ENCODE data around the gene MRC1. TPM values are rescaled to one million over a fixed set of nuclear protein-coding genes. Genes with fewer than 3 reads are reported as not detected.

The MRC1 gene
- total and polyA plus RNA-seq, 2 donors (not counting 3 experiments of a cell fraction or from before 2014, with no cell fraction given): 0.03 to 0.13 TPM

DNA sequence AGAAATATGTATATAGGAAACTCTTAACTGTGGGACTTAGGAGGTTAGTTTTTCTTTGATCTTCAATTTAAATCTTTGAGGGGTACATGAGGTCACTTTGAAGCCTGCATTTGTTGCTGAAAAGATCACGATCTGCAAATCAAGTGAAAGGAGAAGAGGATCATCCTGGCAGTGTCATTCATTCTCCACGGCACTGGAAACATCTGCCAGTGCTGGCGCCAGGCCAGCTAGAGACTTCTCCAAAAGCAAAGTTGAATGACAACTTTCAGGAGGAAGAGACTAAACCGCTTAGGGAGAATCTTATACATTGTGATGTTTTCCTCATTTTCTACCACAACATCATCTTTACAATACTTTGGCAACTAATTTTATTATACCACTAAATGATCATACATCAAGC is 42.5 kb downstream of the MRC1 start:
- Histone ChIP-seq H3K9ac (replicated peaks; ENCODE audit: extremely low read depth, insufficient read depth, low read length) (no peak overlapping the region), H3K4me3 (replicated peaks in 1 of 3; ENCODE audit: insufficient read depth in 1 of 3, low read depth in 1 of 3, low read length in 3 of 3) (no peak overlapping the region), H3K4me2 (ENCODE audit: insufficient read depth, low read length) (no peak overlapping the region), H3K9me1 (replicated peaks; ENCODE audit: control insufficient read depth, extremely low read depth, insufficient read depth, low read length) (no peaks in the 10 kb centered on the region), H3K27me3 (ENCODE audit: control insufficient read depth in 2 of 2, insufficient read depth in 2 of 2, low read length in 2 of 2) (no peaks in the 10 kb centered on the region), H4K20me1 (replicated peaks; ENCODE audit: control insufficient read depth, extremely low read depth, insufficient read depth, low read length) (no peaks in the 10 kb centered on the region), H3K4me1 (ENCODE audit: control insufficient read depth, extremely low read depth, insufficient read depth, low read length) (peaks cover 7% of the 10 kb centered on the region), H3K9me3 (replicated peaks; ENCODE audit: control insufficient read depth, insufficient read depth, low read length) (no peaks in the 10 kb centered on the region), H3K27ac (ENCODE audit: insufficient read depth, low read depth, low read length) (no peak overlapping the region), H3K79me2 (ENCODE audit: control insufficient read depth, insufficient read depth, low read length) (no peaks in the 10 kb centered on the region), H3K36me3 (ENCODE audit: control insufficient read depth in 2 of 2, extremely low read depth in 1 of 2, insufficient read depth in 2 of 2, low read length in 2 of 2) (no peaks in the 10 kb centered on the region), H2AFZ (ENCODE audit: low read depth, low read length) (no peak overlapping the region)
- intact Hi-C loops (cut with micrococcal nuclease) (loop anchor here (2.0 kb wide), 1 partner anchor 107 kb away; no protein-coding TSS in a partner anchor), dilution Hi-C loops (cut with MboI; ENCODE audit: extremely low pct_ligation_motif_present, low sequenced_read_pairs) (no loop called here)
- DNase-seq (ENCODE audit: low read depth, low spot score) (peak; percentile 20), FAIRE-seq (no peak)
- ChIA-PET POLR2A (no interaction called here), CTCF (interaction anchor here (1.0 to 1.8 kb wide), 2 partner anchors 22 to 64 kb away, joined by 3 to 7 read pairs; no protein-coding TSS in a partner anchor)
- no peak for TF ChIP-seq MAX (IDR thresholded peaks at IDR 0.05; ENCODE audit: insufficient read depth, insufficient read length)
- TF ChIP-seq GATA2 (IDR thresholded peaks at IDR 0.05; ENCODE audit: insufficient read depth, insufficient read length, low read depth, low read length): no peak
- TF ChIP-seq MYC (IDR thresholded peaks at IDR 0.05; ENCODE audit: low read depth, low read length): no peak
- TF ChIP-seq POLR2AphosphoS5 (IDR thresholded peaks at IDR 0.05; ENCODE audit: insufficient read depth, low read depth, low read length): no peak
- no peak for TF ChIP-seq POLR2A (IDR thresholded peaks at IDR 0.05; ENCODE audit: low read depth, low read length)
- TF ChIP-seq, protein P1, sequence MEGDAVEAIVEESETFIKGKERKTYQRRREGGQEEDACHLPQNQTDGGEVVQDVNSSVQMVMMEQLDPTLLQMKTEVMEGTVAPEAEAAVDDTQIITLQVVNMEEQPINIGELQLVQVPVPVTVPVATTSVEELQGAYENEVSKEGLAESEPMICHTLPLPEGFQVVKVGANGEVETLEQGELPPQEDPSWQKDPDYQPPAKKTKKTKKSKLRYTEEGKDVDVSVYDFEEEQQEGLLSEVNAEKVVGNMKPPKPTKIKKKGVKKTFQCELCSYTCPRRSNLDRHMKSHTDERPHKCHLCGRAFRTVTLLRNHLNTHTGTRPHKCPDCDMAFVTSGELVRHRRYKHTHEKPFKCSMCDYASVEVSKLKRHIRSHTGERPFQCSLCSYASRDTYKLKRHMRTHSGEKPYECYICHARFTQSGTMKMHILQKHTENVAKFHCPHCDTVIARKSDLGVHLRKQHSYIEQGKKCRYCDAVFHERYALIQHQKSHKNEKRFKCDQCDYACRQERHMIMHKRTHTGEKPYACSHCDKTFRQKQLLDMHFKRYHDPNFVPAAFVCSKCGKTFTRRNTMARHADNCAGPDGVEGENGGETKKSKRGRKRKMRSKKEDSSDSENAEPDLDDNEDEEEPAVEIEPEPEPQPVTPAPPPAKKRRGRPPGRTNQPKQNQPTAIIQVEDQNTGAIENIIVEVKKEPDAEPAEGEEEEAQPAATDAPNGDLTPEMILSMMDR (IDR thresholded peaks at IDR 0.05; ENCODE audit: extremely low read depth in 1 of 2, insufficient read depth in 1 of 2, low read depth in 1 of 2, low read length in 2 of 2): no peak
- TF ChIP-seq FOS (IDR thresholded peaks at IDR 0.05; ENCODE audit: borderline replicate concordance, insufficient read depth, low read length): no peak
- no peak for TF ChIP-seq JUN (IDR thresholded peaks at IDR 0.05; ENCODE audit: borderline replicate concordance, insufficient read depth, insufficient read length, low read depth)
- no peak for TF ChIP-seq EZH2 (IDR thresholded peaks at IDR 0.05; ENCODE audit: borderline replicate concordance, low read depth, low read length, severe bottlenecking)
- BruUV-seq (replicated peaks): no TSS peak
